KMS-11 (cell line): Measurements from ENCODE around the gene FOXC2.

Source experiments
- H2AFZ ChIP-seq: fragments of 200-600 bp; sonication (generic); 2 replicates; pipeline ENCODE4 v1.6.1; 2016; ENCODE audit warnings: antibody characterized with exemption, mixed run types, low read depth
- H3K27ac ChIP-seq: fragments of 200-600 bp; sonication (generic); 2 replicates; pipeline ENCODE4 v1.6.1; 2016; ENCODE audit warnings: mild to moderate bottlenecking, mixed run types
- H3K27me3 ChIP-seq: fragments of 200-600 bp; sonication (generic); 2 replicates; pipeline ENCODE4 v1.6.1; 2017; ENCODE audit warnings: mild to moderate bottlenecking, low read depth, mixed run types, moderate library complexity; ENCODE audit not compliant: insufficient read depth
- H3K36me3 ChIP-seq: fragments of 200-600 bp; sonication (generic); 2 replicates; pipeline ENCODE4 v1.6.1; 2017; ENCODE audit warnings: mild to moderate bottlenecking, mixed run types; ENCODE audit not compliant: insufficient read depth
- H3K4me1 ChIP-seq: fragments of 200-600 bp; sonication (generic); 2 replicates; pipeline ENCODE4 v1.6.1; 2016; ENCODE audit warnings: mild to moderate bottlenecking, low read depth, mixed run types; ENCODE audit not compliant: poor library complexity, severe bottlenecking
- H3K4me2 ChIP-seq: fragments of 200-600 bp; sonication (generic); 2 replicates; pipeline ENCODE4 v1.7.0; 2016; ENCODE audit warnings: mild to moderate bottlenecking, mixed run types
- H3K4me3 ChIP-seq: fragments of 200-600 bp; sonication (generic); IDR thresholded peaks from 2 replicates; pipeline ENCODE4 v1.6.1; 2017; ENCODE audit warnings: low read depth, low read length, mixed read lengths; ENCODE audit not compliant: insufficient read depth
- H3K79me2 ChIP-seq: fragments of 200-600 bp; sonication (generic); 2 replicates; pipeline ENCODE4 v1.6.1; 2016; ENCODE audit warnings: low read depth, mixed run types; ENCODE audit not compliant: insufficient read depth
- H3K9ac ChIP-seq: fragments of 200-600 bp; sonication (generic); 2 replicates; pipeline ENCODE4 v1.6.1; 2016; ENCODE audit warnings: mild to moderate bottlenecking, mixed run types
- H4K20me1 ChIP-seq: fragments of 200-600 bp; sonication (generic); 2 replicates; pipeline ENCODE4 v1.6.1; 2016; ENCODE audit warnings: mild to moderate bottlenecking, mixed run types; ENCODE audit not compliant: insufficient read depth
- CTCF ChIP-seq: fragments of 200-600 bp; sonication (generic); conservative IDR thresholded peaks from 2 replicates; pipeline ENCODE4 v1.6.1; 2017; ENCODE audit warnings: low read depth, mild to moderate bottlenecking, antibody characterized with exemption, low read length, moderate library complexity, mixed read lengths

Gene FOXC2

GRCh38 chr16:86580063-86580790, 13.6 kb downstream of the FOXC2 start:
- Histone ChIP-seq H3K27ac (no peak overlapping the region), H3K9ac (no peak overlapping the region)

GRCh38 chr16:86580791-86581170, 14.2 kb downstream of the FOXC2 start:
- Histone ChIP-seq H3K79me2 (no peaks in the 10 kb centered on the region), H3K9ac (no peak overlapping the region), H3K4me3 (no peak overlapping the region), H2AFZ (no peak overlapping the region), H3K36me3 (no peaks in the 10 kb centered on the region), H3K27ac (no peak overlapping the region), H4K20me1 (no peaks in the 10 kb centered on the region), H3K4me1 (no peaks in the 10 kb centered on the region), H3K27me3 (peaks cover 4% of the 10 kb centered on the region; the same call in 1 of the 2 replicates), H3K4me2 (no peak overlapping the region)
- TF ChIP-seq CTCF = no peak

More at GRCh38 chr16:86580063-86580790, 13.6 kb downstream of the FOXC2 start:
- H2AFZ ChIP-seq = no peak overlapping the region
- TF ChIP-seq CTCF = no peak
- no peaks in the 10 kb centered on the region for H4K20me1 ChIP-seq
- H3K27me3 ChIP-seq = peaks cover 4% of the 10 kb centered on the region; the same call in 1 of the 2 replicates
- no peaks in the 10 kb centered on the region for H3K79me2 ChIP-seq
- H3K4me1 ChIP-seq = no peaks in the 10 kb centered on the region
- H3K4me2 ChIP-seq = no peak overlapping the region
- H3K36me3 ChIP-seq = no peaks in the 10 kb centered on the region
- H3K4me3 ChIP-seq = no peak overlapping the region

- no peaks in the 10 kb centered on the region for H3K36me3 ChIP-seq
- H4K20me1 ChIP-seq = no peaks in the 10 kb centered on the region
- H3K27ac ChIP-seq = no peak overlapping the region
- no peaks in the 10 kb centered on the region for H3K4me1 ChIP-seq
- no peak overlapping the region for H3K4me3 ChIP-seq
- H2AFZ ChIP-seq = no peak overlapping the region
- H3K9ac ChIP-seq = no peak overlapping the region
- H3K79me2 ChIP-seq = no peaks in the 10 kb centered on the region
- no peak overlapping the region for H3K4me2 ChIP-seq
- TF ChIP-seq CTCF = no peak
- H3K27me3 ChIP-seq = peaks cover 4% of the 10 kb centered on the region; the same call in 1 of the 2 replicates
Measured at GRCh38 chr16:86581458-86581857, 14.8 kb downstream of the FOXC2 start.

- Histone ChIP-seq H3K79me2 (no peaks in the 10 kb centered on the region), H3K27me3 (peaks cover 4% of the 10 kb centered on the region; the same call in 1 of the 2 replicates), H3K4me3 (no peak overlapping the region), H3K4me1 (no peaks in the 10 kb centered on the region), H3K4me2 (no peak overlapping the region), H3K36me3 (no peaks in the 10 kb centered on the region), H2AFZ (no peak overlapping the region), H3K9ac (no peak overlapping the region), H4K20me1 (no peaks in the 10 kb centered on the region), H3K27ac (no peak overlapping the region)
- no peak for TF ChIP-seq CTCF
Measured at GRCh38 chr16:86584071-86584685, 17.5 kb downstream of the FOXC2 start.
